ENCODE measurements around the gene MELTF. TPM values are rescaled to one million over a fixed set of nuclear protein-coding genes. Genes with fewer than 3 reads are reported as not detected.

MELTF gene
- total and polyA plus RNA-seq, 2 of the 13 experiments (the other 11 are each of a cell fraction or from before 2014, with no cell fraction given): 3.2 to 7.5 TPM

DNA sequence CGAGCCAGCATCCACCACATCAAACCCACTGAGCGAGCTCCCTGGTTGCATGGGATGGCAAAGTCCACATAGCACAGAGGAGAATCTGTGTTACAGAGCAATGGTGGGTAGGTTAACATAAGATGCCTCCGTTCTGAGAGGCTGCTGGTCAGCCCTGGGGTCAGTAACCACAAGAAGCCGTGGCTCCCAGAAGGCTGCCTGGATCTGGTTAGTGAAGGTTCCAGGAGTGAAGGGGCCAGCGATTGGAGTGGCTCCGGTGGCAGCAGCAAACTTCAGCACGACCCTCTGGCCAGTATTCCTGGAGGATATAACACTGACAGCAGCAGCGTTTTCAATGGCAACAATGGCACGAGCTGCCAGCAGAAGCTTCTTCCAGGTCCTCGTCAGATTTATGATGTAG is 42.6 kb downstream of the MELTF start (continued):
- TF ChIP-seq, protein P1, sequence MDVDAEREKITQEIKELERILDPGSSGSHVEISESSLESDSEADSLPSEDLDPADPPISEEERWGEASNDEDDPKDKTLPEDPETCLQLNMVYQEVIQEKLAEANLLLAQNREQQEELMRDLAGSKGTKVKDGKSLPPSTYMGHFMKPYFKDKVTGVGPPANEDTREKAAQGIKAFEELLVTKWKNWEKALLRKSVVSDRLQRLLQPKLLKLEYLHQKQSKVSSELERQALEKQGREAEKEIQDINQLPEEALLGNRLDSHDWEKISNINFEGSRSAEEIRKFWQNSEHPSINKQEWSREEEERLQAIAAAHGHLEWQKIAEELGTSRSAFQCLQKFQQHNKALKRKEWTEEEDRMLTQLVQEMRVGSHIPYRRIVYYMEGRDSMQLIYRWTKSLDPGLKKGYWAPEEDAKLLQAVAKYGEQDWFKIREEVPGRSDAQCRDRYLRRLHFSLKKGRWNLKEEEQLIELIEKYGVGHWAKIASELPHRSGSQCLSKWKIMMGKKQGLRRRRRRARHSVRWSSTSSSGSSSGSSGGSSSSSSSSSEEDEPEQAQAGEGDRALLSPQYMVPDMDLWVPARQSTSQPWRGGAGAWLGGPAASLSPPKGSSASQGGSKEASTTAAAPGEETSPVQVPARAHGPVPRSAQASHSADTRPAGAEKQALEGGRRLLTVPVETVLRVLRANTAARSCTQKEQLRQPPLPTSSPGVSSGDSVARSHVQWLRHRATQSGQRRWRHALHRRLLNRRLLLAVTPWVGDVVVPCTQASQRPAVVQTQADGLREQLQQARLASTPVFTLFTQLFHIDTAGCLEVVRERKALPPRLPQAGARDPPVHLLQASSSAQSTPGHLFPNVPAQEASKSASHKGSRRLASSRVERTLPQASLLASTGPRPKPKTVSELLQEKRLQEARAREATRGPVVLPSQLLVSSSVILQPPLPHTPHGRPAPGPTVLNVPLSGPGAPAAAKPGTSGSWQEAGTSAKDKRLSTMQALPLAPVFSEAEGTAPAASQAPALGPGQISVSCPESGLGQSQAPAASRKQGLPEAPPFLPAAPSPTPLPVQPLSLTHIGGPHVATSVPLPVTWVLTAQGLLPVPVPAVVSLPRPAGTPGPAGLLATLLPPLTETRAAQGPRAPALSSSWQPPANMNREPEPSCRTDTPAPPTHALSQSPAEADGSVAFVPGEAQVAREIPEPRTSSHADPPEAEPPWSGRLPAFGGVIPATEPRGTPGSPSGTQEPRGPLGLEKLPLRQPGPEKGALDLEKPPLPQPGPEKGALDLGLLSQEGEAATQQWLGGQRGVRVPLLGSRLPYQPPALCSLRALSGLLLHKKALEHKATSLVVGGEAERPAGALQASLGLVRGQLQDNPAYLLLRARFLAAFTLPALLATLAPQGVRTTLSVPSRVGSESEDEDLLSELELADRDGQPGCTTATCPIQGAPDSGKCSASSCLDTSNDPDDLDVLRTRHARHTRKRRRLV (CRISPR knock-in tag; IDR thresholded peaks at IDR 0.05): 0 out of 2 replicates have a peak, but pooled peaks have one; percentile 25
- TF ChIP-seq SOX6 (IDR thresholded peaks at IDR 0.05) (no peak), SOX6 (CRISPR knock-in tag; IDR thresholded peaks at IDR 0.05) (0 out of 2 replicates have a peak, but pooled peaks have one; percentile 9), ZBTB8A (CRISPR knock-in tag; IDR thresholded peaks at IDR 0.05; ENCODE audit: borderline replicate concordance, low read depth) (no peak), SSRP1 (CRISPR knock-in tag; IDR thresholded peaks at IDR 0.05) (no peak), ZSCAN20 (CRISPR knock-in tag; IDR thresholded peaks at IDR 0.05; ENCODE audit: borderline replicate concordance) (no peak)
- TF ChIP-seq, protein P2, sequence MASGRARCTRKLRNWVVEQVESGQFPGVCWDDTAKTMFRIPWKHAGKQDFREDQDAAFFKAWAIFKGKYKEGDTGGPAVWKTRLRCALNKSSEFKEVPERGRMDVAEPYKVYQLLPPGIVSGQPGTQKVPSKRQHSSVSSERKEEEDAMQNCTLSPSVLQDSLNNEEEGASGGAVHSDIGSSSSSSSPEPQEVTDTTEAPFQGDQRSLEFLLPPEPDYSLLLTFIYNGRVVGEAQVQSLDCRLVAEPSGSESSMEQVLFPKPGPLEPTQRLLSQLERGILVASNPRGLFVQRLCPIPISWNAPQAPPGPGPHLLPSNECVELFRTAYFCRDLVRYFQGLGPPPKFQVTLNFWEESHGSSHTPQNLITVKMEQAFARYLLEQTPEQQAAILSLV (CRISPR knock-in tag; IDR thresholded peaks at IDR 0.05; ENCODE audit: borderline replicate concordance): no peak

Measured in HepG2 (cell line).